Measurements from ENCODE around the gene ST3GAL5.

Gene ST3GAL5

GRCh38 chr2:85866165-85866659, 22.6 kb downstream of the ST3GAL5 start:
- DNase-seq (ENCODE audit: low read depth) = no peak

GRCh38 chr2:85865539-85866164, 23.1 kb downstream of the ST3GAL5 start:
- DNase-seq (ENCODE audit: low read depth) = no peak

- DNase-seq (ENCODE audit: low read depth) = no peak
Measured at GRCh38 chr2:85864654-85865053, 24.1 kb downstream of the ST3GAL5 start.

GRCh38 chr2:85862426-85862825, 26.4 kb downstream of the ST3GAL5 start:
- no peak for DNase-seq (ENCODE audit: low read depth)

- no peak for DNase-seq (ENCODE audit: low read depth)
Measured at GRCh38 chr2:85861650-85862049, 27.1 kb downstream of the ST3GAL5 start.

- DNase-seq (ENCODE audit: low read depth) = no peak
Measured at GRCh38 chr2:85861180-85861579, 27.6 kb downstream of the ST3GAL5 start.

- no peak for DNase-seq (ENCODE audit: low read depth)
Measured at GRCh38 chr2:85858841-85859240, 29.9 kb downstream of the ST3GAL5 start.

- DNase-seq (ENCODE audit: low read depth) = no peak
Measured at GRCh38 chr2:85854897-85855296, 33.9 kb downstream of the ST3GAL5 start.

GRCh38 chr2:85854166-85854509, 34.7 kb downstream of the ST3GAL5 start:
- no peak for DNase-seq (ENCODE audit: low read depth)

- DNase-seq (ENCODE audit: low read depth) = no peak
Measured at GRCh38 chr2:85853499-85854165, 35.2 kb downstream of the ST3GAL5 start.

- peak; percentile 21 for DNase-seq (ENCODE audit: low read depth)
Measured at GRCh38 chr2:85852937-85853498, 35.8 kb downstream of the ST3GAL5 start.

- DNase-seq (ENCODE audit: low read depth) = no peak
Measured at GRCh38 chr2:85852152-85852840, 36.5 kb downstream of the ST3GAL5 start.

GRCh38 chr2:85851253-85852151, 37.3 kb downstream of the ST3GAL5 start:
- DNase-seq (ENCODE audit: low read depth) = no peak

GRCh38 chr2:85850451-85850850, 38.3 kb downstream of the ST3GAL5 start:
- no peak for DNase-seq (ENCODE audit: low read depth)

GRCh38 chr2:85847051-85847588, 41.7 kb downstream of the ST3GAL5 start:
- no peak for DNase-seq (ENCODE audit: low read depth)

GRCh38 chr2:85846411-85846810, 42.4 kb downstream of the ST3GAL5 start:
- DNase-seq (ENCODE audit: low read depth) = peak; percentile 15

GRCh38 chr2:85844486-85844885, 44.3 kb downstream of the ST3GAL5 start:
- no peak for DNase-seq (ENCODE audit: low read depth)

- DNase-seq (ENCODE audit: low read depth) = no peak
Measured at GRCh38 chr2:85843543-85843942, 45.2 kb downstream of the ST3GAL5 start.

GRCh38 chr2:85840091-85840490, 48.7 kb downstream of the ST3GAL5 start:
- DNase-seq (ENCODE audit: low read depth) = no peak

GRCh38 chr2:85839461-85839860, 49.3 kb downstream of the ST3GAL5 start:
- DNase-seq (ENCODE audit: low read depth) = no peak

- DNase-seq (ENCODE audit: low read depth) = no peak
Measured at GRCh38 chr2:85838641-85839040, 50.1 kb downstream of the ST3GAL5 start.

GRCh38 chr2:85838181-85838580, 50.6 kb downstream of the ST3GAL5 start:
- DNase-seq (ENCODE audit: low read depth) = peak; percentile 13
